C4-2B (cell line): ENCODE results near the gene SYNJ2BP.

ENCODE experiments used
- CTCF ChIP-seq: fragments of 450-650 bp; conservative IDR thresholded peaks from 2 replicates; pipeline ENCODE4 v1.5.1; 2017; ENCODE audit warnings: mild to moderate bottlenecking
- ZFX ChIP-seq: fragments of 450-650 bp; IDR thresholded peaks from 2 replicates; pipeline ENCODE4 v1.6.1; 2017

- no peak for TF ChIP-seq CTCF
- no peak for TF ChIP-seq ZFX
Measured at GRCh38 chr14:70382536-70382935, 34.4 kb downstream of the SYNJ2BP start.
